OCI-LY1 (cell line): ENCODE results near the gene KLHDC7B.

ENCODE experiments used
- H2AFZ ChIP-seq: fragments of 200-600 bp; sonication (generic), shearing (Covaris generic); 2 replicates; pipeline ENCODE4 v1.6.0; 2014; ENCODE audit warnings: antibody characterized with exemption, mild to moderate bottlenecking, low read length
- H3F3A ChIP-seq: fragments of 200-600 bp; sonication (generic), shearing (Covaris generic); 2 replicates; pipeline ENCODE4 v1.6.0; 2014; ENCODE audit warnings: mild to moderate bottlenecking, antibody characterized with exemption, low read length, moderate library complexity; ENCODE audit not compliant: insufficient read depth
- H3K27ac ChIP-seq: fragments of 200-600 bp; sonication (generic); 2 replicates; pipeline ENCODE4 v1.5.1; 2014; ENCODE audit warnings: low read length, mixed run types, mild to moderate bottlenecking, low read depth; ENCODE audit not compliant: poor library complexity, severe bottlenecking
- H3K27me3 ChIP-seq: fragments of 200-600 bp; sonication (generic); 2 replicates; pipeline ENCODE4 v1.6.0; 2014; ENCODE audit warnings: antibody characterized with exemption, mild to moderate bottlenecking, low read length, moderate library complexity; ENCODE audit not compliant: insufficient read depth
- H3K36me3 ChIP-seq: fragments of 200-600 bp; sonication (generic); 2 replicates; pipeline ENCODE4 v1.6.1; 2014; ENCODE audit warnings: mild to moderate bottlenecking, antibody characterized with exemption, low read length, moderate library complexity, mixed read lengths; ENCODE audit not compliant: insufficient read depth
- H3K4me1 ChIP-seq: fragments of 200-600 bp; sonication (generic); 2 replicates; pipeline ENCODE4 v1.5.1; 2014; ENCODE audit warnings: mild to moderate bottlenecking, low read length, moderate library complexity; ENCODE audit not compliant: insufficient read depth, severe bottlenecking
- H3K4me2 ChIP-seq: fragments of 200-600 bp; sonication (generic), shearing (Covaris generic); 2 replicates; pipeline ENCODE4 v1.6.1; 2014; ENCODE audit warnings: low read length
- H3K4me3 ChIP-seq: fragments of 200-600 bp; sonication (generic); 2 replicates; pipeline ENCODE4 v1.5.1; 2014; ENCODE audit warnings: low read length, low read depth, mild to moderate bottlenecking, mixed read lengths; ENCODE audit not compliant: poor library complexity, severe bottlenecking
- H3K79me2 ChIP-seq: fragments of 200-600 bp; shearing (Covaris generic); 2 replicates; pipeline ENCODE4 v1.6.1; 2016; ENCODE audit warnings: mixed run types, low read length, mixed read lengths; ENCODE audit not compliant: insufficient read depth
- H3K9ac ChIP-seq: fragments of 200-600 bp; sonication (generic), shearing (Covaris generic); 2 replicates; pipeline ENCODE4 v1.6.1; 2014; ENCODE audit warnings: mild to moderate bottlenecking, low read length, mixed read lengths
- H3K9me2 ChIP-seq: fragments of 200-600 bp; sonication (generic), shearing (Covaris generic); 2 replicates; pipeline ENCODE4 v1.6.1; 2014; ENCODE audit warnings: low read depth, mild to moderate bottlenecking, low read length, mixed read lengths
- H3K9me3 ChIP-seq: fragments of 200-600 bp; shearing (Covaris generic); 2 replicates; pipeline ENCODE4 v1.6.1; 2014; ENCODE audit warnings: low read length, mixed read lengths
- H4K20me1 ChIP-seq: fragments of 200-600 bp; sonication (generic), shearing (Covaris generic); 2 replicates; pipeline ENCODE4 v1.6.0; 2016; ENCODE audit warnings: mild to moderate bottlenecking, low read length; ENCODE audit not compliant: insufficient read depth
- CTCF ChIP-seq: fragments of 200-600 bp; sonication (generic), shearing (Covaris generic); IDR thresholded peaks from 2 replicates; pipeline ENCODE4 v1.5.1; 2017; ENCODE audit warnings: mild to moderate bottlenecking, antibody characterized with exemption, low read length, moderate library complexity, mixed read lengths
- EZH2 ChIP-seq: fragments of 200-600 bp; sonication (generic), shearing (Covaris generic); IDR thresholded peaks from 2 replicates; pipeline ENCODE4 v1.8.0; 2017; ENCODE audit warnings: borderline replicate concordance, mixed run types, mild to moderate bottlenecking, antibody characterized with exemption, low read length, moderate library complexity, mixed read lengths

The KLHDC7B gene

GRCh38 chr22:50521710-50522109 is 24.0 kb upstream of the KLHDC7B start:
- no peaks in the 10 kb centered on the region for H3K9me2 ChIP-seq
- H3K79me2 ChIP-seq = no peaks in the 10 kb centered on the region
- no peak for TF ChIP-seq CTCF
- no peak for TF ChIP-seq EZH2
- H3K4me1 ChIP-seq = peaks cover 21% of the 10 kb centered on the region
- no peak overlapping the region for H3K9ac ChIP-seq
- peaks cover 79% of the 10 kb centered on the region for H3K36me3 ChIP-seq
- H3K9me3 ChIP-seq = no peaks in the 10 kb centered on the region
- no peaks in the 10 kb centered on the region for H4K20me1 ChIP-seq
- H3K27ac ChIP-seq = no peak overlapping the region
- H3K4me2 ChIP-seq = no peak overlapping the region
- H3K4me3 ChIP-seq = no peak overlapping the region
- no peak overlapping the region for H2AFZ ChIP-seq
- no peaks in the 10 kb centered on the region for H3F3A ChIP-seq
- no peaks in the 10 kb centered on the region for H3K27me3 ChIP-seq

GRCh38 chr22:50522208-50522805 is 23.4 kb upstream of the KLHDC7B start:
- H3K79me2 ChIP-seq = no peaks in the 10 kb centered on the region
- TF ChIP-seq EZH2 = no peak
- no peak for TF ChIP-seq CTCF
- H3K4me3 ChIP-seq = no peak overlapping the region
- H4K20me1 ChIP-seq = no peaks in the 10 kb centered on the region
- no peaks in the 10 kb centered on the region for H3K9me3 ChIP-seq
- no peaks in the 10 kb centered on the region for H3F3A ChIP-seq
- H3K36me3 ChIP-seq = peaks cover 73% of the 10 kb centered on the region
- H3K27ac ChIP-seq = no peak overlapping the region
- H3K4me2 ChIP-seq = no peak overlapping the region
- H3K4me1 ChIP-seq = peaks cover 26% of the 10 kb centered on the region
- H3K9ac ChIP-seq = no peak overlapping the region
- H3K27me3 ChIP-seq = no peaks in the 10 kb centered on the region
- H3K9me2 ChIP-seq = no peaks in the 10 kb centered on the region
- no peak overlapping the region for H2AFZ ChIP-seq

- Histone ChIP-seq H3K4me1 (peaks cover 29% of the 10 kb centered on the region), H3K9ac (no peak overlapping the region), H3K36me3 (peaks cover 67% of the 10 kb centered on the region), H2AFZ (no peak overlapping the region), H4K20me1 (no peaks in the 10 kb centered on the region), H3K4me2 (no peak overlapping the region), H3K4me3 (no peak overlapping the region), H3K79me2 (no peaks in the 10 kb centered on the region), H3F3A (no peaks in the 10 kb centered on the region), H3K27me3 (no peaks in the 10 kb centered on the region), H3K27ac (no peak overlapping the region), H3K9me3 (no peaks in the 10 kb centered on the region), H3K9me2 (no peaks in the 10 kb centered on the region)
- TF ChIP-seq CTCF (no peak), EZH2 (no peak)
These were observed 22.8 kb upstream of the KLHDC7B start for GRCh38 chr22:50522806-50523438.
